H1 (cell line): ENCODE data around the gene BABAM2. TPM values are rescaled to one million over a fixed set of nuclear protein-coding genes. Genes with fewer than 3 reads are reported as not detected.

Experiments
- CTCF ChIA-PET: fragments of 300-600 bp; sonication (Branson Sonifier 250); formaldehyde crosslinking; loops from one replicate; lab custom pipeline; 2021; ENCODE audit not compliant: partially characterized antibody; lab: Charles Lee
- POLR2A ChIA-PET: fragments of 300-600 bp; sonication (Branson Sonifier 250); formaldehyde crosslinking; loops from one replicate; lab custom pipeline; 2021; ENCODE audit warnings: inconsistent platforms; ENCODE audit not compliant: partially characterized antibody; lab: Charles Lee
- DNase-seq, 2 experiments: peaks; one replicate each; pipeline versions ENCODE4 v3.0.0 to v3.0.0-alpha.2; 2010 to 2022; ENCODE audit warnings: low spot score in 2 of 2, low read depth in 1 of 2, mixed read lengths in 1 of 2
- FAIRE-seq: peaks from 2 replicates; lab custom pipeline; 2011; peaks lifted over from hg19 to GRCh38; lab: Jason Lieb, UNC
- H2AFZ ChIP-seq: 2 replicates; pipeline ENCODE4 v1.8.1; 2012; ENCODE audit warnings: low read length, inconsistent platforms
- H2AK5ac ChIP-seq: 2 replicates; pipeline ENCODE4 v1.6.1; 2013; ENCODE audit warnings: low read depth, low read length
- H2BK120ac ChIP-seq: replicated peaks from 2 replicates; pipeline ENCODE3; 2013; ENCODE audit warnings: low read depth, low read length, inconsistent platforms
- H2BK12ac ChIP-seq: 2 replicates; pipeline ENCODE4 v1.6.1; 2013; ENCODE audit warnings: low read depth, low read length
- H2BK15ac ChIP-seq: 2 replicates; pipeline ENCODE4 v1.6.1; 2013; ENCODE audit warnings: low read length
- H2BK20ac ChIP-seq: 2 replicates; pipeline ENCODE4 v1.6.1; 2013; ENCODE audit warnings: low read length
- H2BK5ac ChIP-seq: 2 replicates; pipeline ENCODE4 v1.6.1; 2013; ENCODE audit warnings: low read depth, low read length
- H3K14ac ChIP-seq: 2 replicates; pipeline ENCODE4 v1.6.1; 2013; ENCODE audit warnings: inconsistent platforms; ENCODE audit not compliant: insufficient read length
- H3K18ac ChIP-seq: 2 replicates; pipeline ENCODE4 v1.6.1; 2013; ENCODE audit warnings: low read length; ENCODE audit errors: extremely low read depth
- H3K23ac ChIP-seq: 2 replicates; pipeline ENCODE4 v1.6.1; 2013; ENCODE audit warnings: inconsistent platforms; ENCODE audit not compliant: insufficient read length
- H3K23me2 ChIP-seq: 2 replicates; pipeline ENCODE4 v1.6.1; 2013; ENCODE audit warnings: low read depth, low read length
- H3K27ac ChIP-seq: 2 replicates; pipeline ENCODE4 v1.6.1; 2011; ENCODE audit warnings: low read depth, low read length, inconsistent platforms
- H3K27me3 ChIP-seq, 4 experiments: replicated peaks in 1 of 4; 1 replicate in 1 of 4; 2 replicates in 3 of 4; pipeline versions ENCODE4 v1.6.1 to v1.8.1; 2011 to 2013; ENCODE audit warnings: low read length in 3 of 4, mild to moderate bottlenecking in 3 of 4, inconsistent platforms in 2 of 4, mixed read lengths in 2 of 4, moderate library complexity in 1 of 4; ENCODE audit not compliant: control insufficient read depth in 3 of 4, insufficient read depth in 3 of 4; ENCODE audit errors: extremely low read depth in 1 of 4
- H3K36me3 ChIP-seq, 4 experiments: 2 replicates each; pipeline versions ENCODE4 v1.6.1 to v1.8.1; 2011 to 2013; ENCODE audit warnings: mild to moderate bottlenecking in 4 of 4, low read length in 3 of 4, moderate library complexity in 2 of 4, control low read depth in 1 of 4, inconsistent platforms in 1 of 4; ENCODE audit not compliant: insufficient read depth in 4 of 4, control insufficient read depth in 2 of 4
- H3K4ac ChIP-seq: replicated peaks from 2 replicates; pipeline ENCODE3; 2013; ENCODE audit warnings: low read length, low read depth, mixed read lengths, inconsistent platforms; ENCODE audit not compliant: insufficient read length
- H3K4me1 ChIP-seq, 4 experiments: replicated peaks in 1 of 4; 1 replicate in 1 of 4; 2 replicates in 3 of 4; pipeline versions ENCODE4 v1.6.1 to v1.8.1; 2011 to 2013; ENCODE audit warnings: low read length in 3 of 4, inconsistent platforms in 2 of 4, mixed read lengths in 1 of 4; ENCODE audit not compliant: insufficient read depth in 4 of 4, control insufficient read depth in 3 of 4
- H3K4me2 ChIP-seq, 2 experiments: 2 replicates each; pipeline versions ENCODE4 v1.6.1 to v1.8.1; 2011 to 2013; ENCODE audit warnings: low read depth in 2 of 2, low read length in 2 of 2, control low read depth in 1 of 2, inconsistent platforms in 1 of 2, mild to moderate bottlenecking in 1 of 2; ENCODE audit not compliant: insufficient read depth in 1 of 2
- H3K4me3 ChIP-seq, 4 experiments: fragments of 200-600, 300-600 bp in 1 of 4; sonication (generic), shearing (Covaris generic), sonication (Bioruptor Twin) in 1 of 4; 2 replicates each; pipeline versions ENCODE4 v1.5.1 to v1.8.1; 2011 to 2016; ENCODE audit warnings: low read length in 4 of 4, low read depth in 3 of 4, control low read depth in 2 of 4, inconsistent platforms in 2 of 4, mild to moderate bottlenecking in 2 of 4, mixed read lengths in 1 of 4, moderate library complexity in 1 of 4; ENCODE audit not compliant: insufficient read depth in 2 of 4; ENCODE audit errors: extremely low read depth in 1 of 4
- H3K56ac ChIP-seq: replicated peaks from 2 replicates; pipeline ENCODE3; 2013; ENCODE audit warnings: low read depth, mild to moderate bottlenecking, mixed read lengths, low read length, inconsistent platforms; ENCODE audit not compliant: insufficient read length
- H3K79me1 ChIP-seq: 2 replicates; pipeline ENCODE4 v1.6.1; 2013; ENCODE audit warnings: low read depth, low read length, control low read depth
- H3K79me2 ChIP-seq, 2 experiments: 2 replicates each; pipeline versions ENCODE4 v1.6.1 to v1.8.1; 2012 to 2013; ENCODE audit warnings: low read length in 2 of 2, mild to moderate bottlenecking in 2 of 2, inconsistent platforms in 1 of 2; ENCODE audit not compliant: insufficient read depth in 2 of 2, control insufficient read depth in 1 of 2
- H3K9ac ChIP-seq, 4 experiments: replicated peaks in 1 of 4; 1 replicate in 1 of 4; 2 replicates in 3 of 4; pipeline versions ENCODE4 v1.6.1 to v1.8.1; 2011 to 2013; ENCODE audit warnings: low read depth in 3 of 4, low read length in 3 of 4, control low read depth in 2 of 4, mild to moderate bottlenecking in 2 of 4, moderate library complexity in 2 of 4, inconsistent platforms in 1 of 4; ENCODE audit errors: extremely low read depth in 1 of 4
- H3K9me3 ChIP-seq, 2 experiments: 2 replicates each; pipeline versions ENCODE4 v1.6.1 to v1.8.1; 2012 to 2013; ENCODE audit warnings: mild to moderate bottlenecking in 2 of 2, moderate library complexity in 2 of 2, control low read depth in 1 of 2, inconsistent platforms in 1 of 2, low read depth in 1 of 2, low read length in 1 of 2, mixed read lengths in 1 of 2; ENCODE audit not compliant: insufficient read depth in 2 of 2
- H4K20me1 ChIP-seq, 2 experiments: replicated peaks in 1 of 2; 2 replicates each; pipeline versions ENCODE3 to v1.8.1; 2011 to 2013; ENCODE audit warnings: inconsistent platforms in 2 of 2, low read length in 2 of 2, mild to moderate bottlenecking in 1 of 2; ENCODE audit not compliant: insufficient read depth in 2 of 2, control insufficient read depth in 1 of 2
- H4K5ac ChIP-seq: 2 replicates; pipeline ENCODE4 v1.6.1; 2013; ENCODE audit warnings: low read length, low read depth, mixed read lengths, inconsistent platforms; ENCODE audit not compliant: insufficient read length
- H4K8ac ChIP-seq: 2 replicates; pipeline ENCODE4 v1.8.0; 2013; ENCODE audit warnings: mild to moderate bottlenecking, moderate library complexity, low read length, inconsistent platforms; ENCODE audit not compliant: insufficient read depth; ENCODE audit errors: extremely low read depth
- H4K91ac ChIP-seq: replicated peaks from 2 replicates; pipeline ENCODE3; 2013; ENCODE audit warnings: low read length, mixed read lengths, inconsistent platforms; ENCODE audit not compliant: insufficient read length
- BRCA1 ChIP-seq: IDR thresholded peaks from 2 replicates; pipeline ENCODE4 v1.6.1; 2012; ENCODE audit warnings: low read depth, low read length, improper control_type of control experiment
- CBX8 ChIP-seq: fragments of 300-800, 300-1000 bp; sonication (generic); IDR thresholded peaks from 2 replicates; pipeline ENCODE4 v1.7.1; 2016; ENCODE audit warnings: low read depth, low read length, borderline replicate concordance
- FOSL1 ChIP-seq: IDR thresholded peaks from 2 replicates; pipeline ENCODE4 v1.6.1; 2011; ENCODE audit warnings: mild to moderate bottlenecking, low read depth, low read length, moderate library complexity; ENCODE audit not compliant: insufficient read depth
- KDM1A ChIP-seq: fragments of 200-600, 300-600 bp; sonication (generic); IDR thresholded peaks from 2 replicates; pipeline ENCODE4 v1.7.1; 2016; ENCODE audit warnings: mild to moderate bottlenecking, low read length, borderline replicate concordance
- RXRA ChIP-seq: IDR thresholded peaks from 2 replicates; pipeline ENCODE4 v1.6.1; 2011; ENCODE audit warnings: low read depth, mild to moderate bottlenecking, low read length, moderate library complexity; ENCODE audit not compliant: insufficient read depth
- TAF7 ChIP-seq: optimal IDR thresholded peaks from 2 replicates; pipeline ENCODE3; 2011; ENCODE audit warnings: low read depth, mild to moderate bottlenecking, inconsistent platforms, low read length, moderate library complexity, borderline replicate concordance
- WGBS, 2 experiments: shearing (Covaris generic) in 1 of 2; methylation state at CpG; one replicate each; pipeline versions ENCODE4 v1.1.6 to v1.1.7; 2013 to 2015; ENCODE audit warnings: low lambda C conversion rate in 2 of 2, mixed read lengths in 2 of 2, inconsistent platforms in 1 of 2, low coverage in 1 of 2, missing lambda C conversion rate in 1 of 2; ENCODE audit not compliant: insufficient replicate concordance in 2 of 2, insufficient coverage in 1 of 2, insufficient read length in 1 of 2; ENCODE audit errors: extremely low coverage in 1 of 2, missing lambda C conversion rate in 1 of 2; 5-methylcytosine and 5-hydroxymethylcytosine counted together
- polyA plus RNA-seq, 7 experiments: library from polyadenylated mRNA; depleted of rRNA in 3 of 7; stranded (reverse) in 5 of 7; unstranded in 2 of 7; fragments of >200 nt in 5 of 7; fragments of 200-250 nt in 2 of 7; gene quantifications; 1 replicate in 5 of 7; 2 replicates in 1 of 7; 4 replicates in 1 of 7; pipeline versions ENCODE4 v1.2.1 to v1.2.3, GENCODE V29; 2011 to 2013; ENCODE audit warnings: missing spikeins in 2 of 7, mixed read lengths in 2 of 7
- total RNA-seq: library from RNA; stranded (reverse); fragmentation: NEBNext Ultra II Directional; extraction: Animal tissue kit (Norgen Biotek cat#: 25700); gene quantifications from 2 replicates; pipeline ENCODE4 v1.2.1, GENCODE V29; 2021

The BABAM2 gene
- total and polyA plus RNA-seq, 2 of the 8 experiments (the other 6 are each of a cell fraction or from before 2014, with no cell fraction given) = 15.8 to 20.9 TPM

GRCh38 chr2:28163627-28164279, 273.2 kb downstream of the BABAM2 start:
- Histone ChIP-seq H3K23me2 (no peaks in the 10 kb centered on the region), H4K91ac (no peak overlapping the region), H2AK5ac (no peak overlapping the region), H3K23ac (no peak overlapping the region), H2BK20ac (no peak overlapping the region), H3K4me1 (no peaks in the 10 kb centered on the region), H2AFZ (no peak overlapping the region), H3K27ac (no peak overlapping the region), H3K79me2 (no peaks in the 10 kb centered on the region), H3K9me3 (no peaks in the 10 kb centered on the region), H3K14ac (no peak overlapping the region), H3K4me3 (no peak overlapping the region), H2BK12ac (no peak overlapping the region), H3K36me3 (no peaks in the 10 kb centered on the region), H2BK120ac (no peak overlapping the region), H4K20me1 (no peaks in the 10 kb centered on the region), H3K4me2 (no peak overlapping the region), H4K8ac (no peak overlapping the region), H3K4ac (no peak overlapping the region), H3K79me1 (no peaks in the 10 kb centered on the region), H3K9ac (no peak overlapping the region), H3K18ac (no peak overlapping the region), H3K27me3 (no peaks in the 10 kb centered on the region), H2BK15ac (no peak overlapping the region), H2BK5ac (no peak overlapping the region), H3K56ac (no peak overlapping the region), H4K5ac (no peak overlapping the region)
- TF ChIP-seq KDM1A (no peak), TAF7 (no peak), FOSL1 (no peak), RXRA (no peak), CBX8 (no peak), BRCA1 (no peak)
- POLR2A ChIA-PET = no interaction called here
- CTCF ChIA-PET = interaction anchor here (1.4 kb wide), 1 partner anchor 11 kb away, joined by 3 read pairs; no protein-coding TSS in a partner anchor
- WGBS, 2 experiments = 89% methylated on average over 6 of the region's 6 CpGs; no CpG with 5 or more reads in 1 of the 2 experiments
- FAIRE-seq (no peak), DNase-seq (no peak)
